SU-DHL-6 (cell line): Measurements from ENCODE around the gene VDR.
A peak's percentile ranks its signal among the peaks of the same experiment; 100 is the strongest.

Experiments used
- H2AFZ ChIP-seq: fragments of 200-600 bp; sonication (generic); 2 replicates; pipeline ENCODE4 v1.6.1; 2014; ENCODE audit warnings: low read depth, mild to moderate bottlenecking, moderate library complexity, mixed read lengths, antibody characterized with exemption, low read length; ENCODE audit not compliant: severe bottlenecking
- H3F3A ChIP-seq: fragments of 200-600 bp; shearing (Covaris generic); 2 replicates; pipeline ENCODE4 v1.6.0; 2016; ENCODE audit warnings: antibody characterized with exemption, mild to moderate bottlenecking; ENCODE audit not compliant: insufficient read depth
- H3K27ac ChIP-seq: fragments of 200-600 bp; sonication (generic); 2 replicates; pipeline ENCODE4 v1.5.1; 2016; ENCODE audit warnings: low read depth, mild to moderate bottlenecking, low read length, moderate library complexity, mixed read lengths
- H3K27me3 ChIP-seq: fragments of 200-600 bp; sonication (generic), shearing (Covaris generic); 2 replicates; pipeline ENCODE4 v1.6.0; 2014; ENCODE audit warnings: mild to moderate bottlenecking, low read length
- H3K36me3 ChIP-seq: fragments of 200-600 bp; sonication (generic); 2 replicates; pipeline ENCODE4 v1.6.1; 2014; ENCODE audit warnings: mild to moderate bottlenecking, low read length, mixed read lengths
- H3K4me2 ChIP-seq: fragments of 300-600, 200-600 bp; shearing (Covaris generic), sonication (generic); 2 replicates; pipeline ENCODE4 v1.6.0; 2014; ENCODE audit warnings: low read length, low read depth, mild to moderate bottlenecking; ENCODE audit not compliant: poor library complexity, severe bottlenecking
- H3K4me3 ChIP-seq: fragments of 200-600 bp; sonication (generic); 2 replicates; pipeline ENCODE4 v1.5.1; 2014; ENCODE audit warnings: antibody characterized with exemption, low read length, mild to moderate bottlenecking, mixed read lengths; ENCODE audit not compliant: insufficient read depth, poor library complexity, severe bottlenecking
- H3K79me2 ChIP-seq: fragments of 200-600 bp; sonication (generic); 2 replicates; pipeline ENCODE4 v1.6.1; 2014; ENCODE audit warnings: mild to moderate bottlenecking, low read length, moderate library complexity; ENCODE audit not compliant: insufficient read depth
- H3K9ac ChIP-seq: fragments of 200-600 bp; sonication (generic); 2 replicates; pipeline ENCODE4 v1.7.0; 2014; ENCODE audit warnings: mild to moderate bottlenecking, low read length
- H3K9me2 ChIP-seq: fragments of 200-600 bp; sonication (generic); replicated peaks from 2 replicates; pipeline ENCODE4 v1.6.1; 2014; ENCODE audit warnings: low read length; ENCODE audit not compliant: insufficient read depth
- H3K9me3 ChIP-seq: fragments of 200-600 bp; sonication (generic); 2 replicates; pipeline ENCODE4 v1.6.1; 2014; ENCODE audit warnings: low read length, mixed read lengths; ENCODE audit not compliant: insufficient read depth
- H4K20me1 ChIP-seq: fragments of 200-600 bp; sonication (generic); 2 replicates; pipeline ENCODE4 v1.6.1; 2014; ENCODE audit warnings: low read depth, mild to moderate bottlenecking, antibody characterized with exemption, low read length, moderate library complexity, mixed read lengths
- CTCF ChIP-seq: fragments of 200-600 bp; sonication (generic); IDR thresholded peaks from one replicate; pipeline ENCODE4 v1.5.1; 2017; ENCODE audit warnings: antibody characterized with exemption, mild to moderate bottlenecking, low read length, moderate library complexity; ENCODE audit not compliant: insufficient read depth, poor library complexity, severe bottlenecking
- EZH2phosphoT487 ChIP-seq: fragments of 200-600 bp; sonication (generic), shearing (Covaris generic); conservative IDR thresholded peaks from 2 replicates; pipeline ENCODE4 v1.6.1; 2018; ENCODE audit warnings: mild to moderate bottlenecking, antibody characterized with exemption, low read length, moderate library complexity, mixed read lengths

The VDR gene

GRCh38 chr12:47828008-47828975 is 76.5 kb downstream of the VDR start:
- Histone ChIP-seq H3K9ac (no peak overlapping the region), H3K9me3 (no peaks in the 10 kb centered on the region), H2AFZ (no peak overlapping the region), H3F3A (peaks cover 38% of the 10 kb centered on the region), H3K9me2 (no peaks in the 10 kb centered on the region), H4K20me1 (no peaks in the 10 kb centered on the region), H3K27ac (no peak overlapping the region), H3K27me3 (no peaks in the 10 kb centered on the region), H3K4me2 (peak overlapping the region; percentile 4), H3K36me3 (no peaks in the 10 kb centered on the region), H3K4me3 (no peak overlapping the region), H3K79me2 (no peaks in the 10 kb centered on the region)
- TF ChIP-seq EZH2phosphoT487 (no peak), CTCF (no peak)

- Histone ChIP-seq H4K20me1 (no peaks in the 10 kb centered on the region), H3K9ac (no peak overlapping the region), H3K27me3 (no peaks in the 10 kb centered on the region), H3K79me2 (no peaks in the 10 kb centered on the region), H3K27ac (peak overlapping the region; percentile 81), H3K9me3 (no peaks in the 10 kb centered on the region), H3K36me3 (no peaks in the 10 kb centered on the region), H3K4me3 (no peak overlapping the region), H3K4me2 (peak overlapping the region; percentile 43), H3K9me2 (no peaks in the 10 kb centered on the region), H2AFZ (no peak overlapping the region), H3F3A (peaks cover 19% of the 10 kb centered on the region)
- TF ChIP-seq EZH2phosphoT487 (no peak), CTCF (no peak)
Observed at GRCh38 chr12:47825173-47825639, 79.6 kb downstream of the VDR start.

GRCh38 chr12:47824635-47825034 is 80.2 kb downstream of the VDR start:
- no peak overlapping the region for H3K4me3 ChIP-seq

More at GRCh38 chr12:47824635-47825034, 80.2 kb downstream of the VDR start:
- Histone ChIP-seq H3K4me2 (peak overlapping the region; percentile 43), H3K36me3 (no peaks in the 10 kb centered on the region), H3K9ac (no peak overlapping the region; the same call in 1 of the 2 replicates), H3K27me3 (no peaks in the 10 kb centered on the region), H3K9me3 (no peaks in the 10 kb centered on the region), H4K20me1 (no peaks in the 10 kb centered on the region), H3K9me2 (no peaks in the 10 kb centered on the region), H3K27ac (peak overlapping the region; percentile 81), H3K79me2 (no peaks in the 10 kb centered on the region), H2AFZ (no peak overlapping the region), H3F3A (peaks cover 19% of the 10 kb centered on the region)
- TF ChIP-seq CTCF (no peak), EZH2phosphoT487 (no peak)
